GM15510 (cell line): Measurements from ENCODE around the gene TTC38.
A peak's percentile ranks its signal among the peaks of the same experiment; 100 is the strongest.

Experiments used
- POLR2A ChIP-seq: IDR thresholded peaks from 3 replicates; pipeline ENCODE4 v1.6.1; 2011; ENCODE audit warnings: borderline replicate concordance; ENCODE audit not compliant: insufficient read length; ENCODE audit errors: extremely low read depth

TTC38 gene

DNA sequence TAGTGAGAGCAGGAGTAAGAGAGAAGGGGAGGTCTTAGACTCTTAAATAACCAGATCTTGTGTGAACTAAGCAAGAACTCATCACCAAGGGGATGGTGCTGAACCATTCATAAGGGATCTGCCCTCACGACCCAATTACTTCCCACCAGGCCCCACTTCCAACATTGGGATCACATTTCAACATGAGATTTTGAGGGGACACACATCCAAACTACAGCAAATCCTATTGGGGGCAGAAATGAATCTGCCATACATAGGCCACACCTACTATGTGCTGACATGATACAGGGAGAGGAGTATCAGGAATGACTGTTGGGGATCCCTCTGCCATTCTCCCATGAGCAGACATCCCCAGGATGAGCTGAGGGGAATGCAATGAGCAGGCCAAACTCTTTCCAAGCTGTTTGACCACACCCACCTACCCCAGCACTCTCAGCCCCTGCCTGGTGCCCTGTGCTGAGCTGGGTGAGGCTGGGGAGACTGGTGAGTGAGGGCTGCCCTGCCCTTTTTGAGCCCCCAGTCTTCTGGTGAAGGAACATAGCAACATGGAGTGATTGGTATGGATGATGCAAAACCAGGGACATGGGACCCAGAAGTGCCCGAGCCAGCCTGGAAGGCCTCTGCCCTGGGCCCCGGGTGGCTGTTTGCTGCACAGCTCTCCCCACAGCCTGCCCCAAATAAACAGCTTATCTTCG, 27.6 kb downstream of the TTC38 start:
- no peak for TF ChIP-seq POLR2A

DNA sequence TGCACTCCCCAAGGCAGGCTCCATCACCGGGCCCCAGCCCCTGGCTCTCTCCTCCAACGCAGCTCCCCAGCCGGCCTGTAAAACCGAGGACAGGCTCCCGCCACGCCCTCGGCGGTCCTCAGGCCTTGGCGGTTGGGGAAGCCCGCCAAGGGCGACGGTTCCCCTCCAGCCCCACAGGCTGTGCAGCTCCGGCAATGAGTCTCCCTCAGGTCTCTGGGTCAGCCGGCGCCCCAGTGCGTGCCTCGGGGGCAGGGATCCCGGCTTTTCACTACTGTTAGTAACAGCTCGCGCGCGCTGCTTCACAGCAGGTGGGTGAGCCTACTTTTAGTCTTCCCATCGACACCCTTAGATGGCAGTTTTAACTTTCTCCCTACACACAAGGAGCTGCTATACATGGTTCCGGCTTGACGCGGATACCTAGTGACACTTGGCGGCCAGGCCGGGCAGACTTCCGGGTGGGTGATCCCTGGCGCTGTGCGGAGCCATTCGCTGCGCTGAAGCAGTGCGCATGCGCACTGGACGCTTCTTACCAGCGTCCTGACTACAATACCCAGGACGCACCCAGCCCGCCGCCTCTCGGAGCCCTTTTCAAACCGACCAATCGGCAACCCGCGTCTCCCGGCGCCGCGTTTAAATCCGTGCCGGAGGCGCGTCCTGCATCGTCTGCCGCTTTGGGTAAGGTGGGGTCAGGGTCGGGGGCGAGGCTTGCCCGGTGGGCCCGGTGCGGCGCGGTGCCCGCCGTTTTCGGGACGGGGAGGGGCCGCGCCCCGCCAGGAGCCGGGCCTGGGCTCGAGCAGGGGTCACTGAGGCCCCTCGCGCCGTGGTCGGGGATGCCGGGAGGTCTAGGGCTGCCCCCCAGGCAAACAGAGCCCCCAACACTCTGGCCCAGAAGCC, 28.7 kb downstream of the TTC38 start, which contains the start of gene GTSE1:
Gene GTSE1 (plus strand): TSS at position 614 of the 894 bp plus-strand sequence. CDS start 531 bp downstream, outside the sequence.
- TF ChIP-seq POLR2A = peak; percentile 74

GRCh38 chr22:46297151-46297812, 29.5 kb downstream of the TTC38 start:
- no peak for TF ChIP-seq POLR2A

- TF ChIP-seq POLR2A = no peak
Measured at GRCh38 chr22:46299101-46299500, 31.3 kb downstream of the TTC38 start.

GRCh38 chr22:46300491-46300890, 32.7 kb downstream of the TTC38 start:
- no peak for TF ChIP-seq POLR2A

- TF ChIP-seq POLR2A = no peak
Measured at GRCh38 chr22:46303347-46303965, 35.6 kb downstream of the TTC38 start.

GRCh38 chr22:46308283-46308988, 40.6 kb downstream of the TTC38 start:
- no peak for TF ChIP-seq POLR2A

DNA sequence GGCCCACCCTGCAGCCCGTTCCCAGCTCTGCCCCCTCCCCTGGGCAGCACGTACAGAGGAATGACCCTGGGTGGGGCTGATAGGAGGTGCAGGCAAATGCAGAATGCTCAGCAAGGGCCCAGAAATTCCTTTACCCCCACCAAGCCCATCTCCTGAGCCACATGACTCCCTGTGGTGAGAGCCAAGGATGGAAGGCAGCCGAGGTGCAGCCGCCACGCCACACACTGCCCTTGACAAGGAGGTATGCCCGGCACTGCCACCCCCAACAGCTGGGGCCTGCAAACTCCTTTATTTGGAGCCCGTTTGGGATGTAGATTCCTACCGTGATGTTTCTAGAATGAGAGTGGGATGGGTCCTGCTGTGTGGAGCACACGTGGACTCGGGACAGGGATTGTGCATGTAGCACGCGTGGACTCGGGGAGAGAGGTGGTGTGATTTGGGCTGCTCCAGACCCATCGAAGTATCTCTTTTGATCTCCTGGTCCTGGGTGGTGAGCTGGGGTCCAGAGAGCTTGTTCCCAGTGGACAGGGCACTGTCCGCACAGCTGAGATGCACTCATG, 41.8 kb downstream of the TTC38 start:
- TF ChIP-seq POLR2A = no peak

- no peak for TF ChIP-seq POLR2A
Measured at GRCh38 chr22:46312056-46312455, 44.2 kb downstream of the TTC38 start.

DNA sequence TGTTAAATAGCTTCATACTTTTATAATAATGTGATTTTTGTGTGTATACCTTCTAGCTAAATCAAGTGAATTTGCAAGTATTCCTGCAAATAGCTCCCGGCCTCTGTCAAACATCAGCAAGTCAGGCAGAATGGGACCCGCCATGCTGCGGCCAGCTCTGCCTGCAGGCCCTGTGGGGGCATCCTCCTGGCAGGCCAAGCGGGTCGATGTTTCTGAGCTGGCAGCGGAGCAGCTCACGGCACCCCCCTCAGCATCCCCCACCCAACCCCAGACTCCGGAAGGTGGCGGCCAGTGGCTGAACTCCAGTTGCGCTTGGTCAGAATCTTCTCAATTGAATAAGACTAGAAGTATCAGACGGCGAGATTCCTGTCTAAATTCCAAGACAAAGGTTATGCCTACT, 48.2 kb downstream of the TTC38 start:
- TF ChIP-seq POLR2A = no peak

- TF ChIP-seq POLR2A = no peak
Measured at GRCh38 chr22:46317646-46318045, 49.8 kb downstream of the TTC38 start.

DNA sequence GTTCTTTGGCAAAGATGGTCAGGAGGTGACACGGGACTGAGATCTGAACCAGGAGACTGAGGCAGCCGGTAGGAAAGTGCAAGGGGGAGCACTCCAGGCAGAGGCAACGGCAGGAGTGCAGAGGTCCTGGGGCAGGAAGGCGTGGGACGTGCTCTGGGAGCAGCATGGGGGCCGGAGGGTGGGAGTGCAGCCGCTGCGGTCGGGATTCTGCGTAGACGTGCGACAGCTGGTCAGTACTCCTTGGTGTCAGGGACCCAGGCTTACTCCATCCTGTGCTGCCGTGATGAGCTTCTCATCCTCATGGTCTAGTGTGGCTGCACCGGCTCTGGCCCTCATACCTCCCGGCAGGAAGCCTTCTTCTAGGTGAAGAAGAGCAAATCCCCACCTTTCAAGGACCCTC, 50.8 kb downstream of the TTC38 start:
- no peak for TF ChIP-seq POLR2A

DNA sequence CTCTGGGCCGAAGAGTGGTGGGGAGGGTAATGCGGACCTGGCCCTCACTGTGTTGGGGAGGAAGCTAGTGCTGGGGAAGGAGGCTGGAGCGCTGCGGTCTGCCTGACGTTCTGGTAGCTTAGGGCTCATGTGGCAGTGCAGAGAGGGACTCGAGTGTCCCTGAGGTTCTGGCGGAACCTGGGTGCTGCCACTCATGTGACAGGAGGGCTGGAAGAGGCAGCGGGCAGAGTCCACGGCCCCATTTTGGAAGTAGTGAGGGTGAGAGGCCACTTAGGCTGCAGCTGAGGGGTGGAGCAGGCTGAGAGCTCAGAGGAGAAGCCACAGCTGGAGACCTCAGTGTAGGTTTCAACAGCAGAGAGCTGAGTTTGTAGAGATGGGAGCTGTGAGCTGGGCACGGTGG, 51.5 kb downstream of the TTC38 start:
- TF ChIP-seq POLR2A = no peak
